Hematopoietic multipotent progenitor cell treated with erythropoietin and hydrocortisone succinate and interleukin-3 and kit ligand, for 17 days (in vitro differentiated cells): ENCODE results near the gene TKTL1.
"Not testable (repeated sequence)": the region's sequence is repeated elsewhere in the genome, so short reads cannot be mapped to it uniquely, and the experiment has no call there.

Source experiments
- DNase-seq: peaks from one replicate; pipeline ENCODE4 v3.0.0-alpha.2; 2015; ENCODE audit warnings: low spot score

The TKTL1 gene

GRCh38 chrX:154309041-154309775 lies 13.6 kb downstream of the TKTL1 start:
- no peak for DNase-seq

- DNase-seq, result no peak
Observed at GRCh38 chrX:154310616-154311536, 15.3 kb downstream of the TKTL1 start.

GRCh38 chrX:154312116-154312515 lies 16.5 kb downstream of the TKTL1 start:
- DNase-seq, result no peak

GRCh38 chrX:154313147-154313546 lies 17.6 kb downstream of the TKTL1 start:
- no peak for DNase-seq

GRCh38 chrX:154315416-154315815 lies 19.8 kb downstream of the TKTL1 start:
- DNase-seq, result no peak

GRCh38 chrX:154317391-154317995 lies 21.9 kb downstream of the TKTL1 start:
- no peak for DNase-seq

GRCh38 chrX:154320406-154320805 lies 24.8 kb downstream of the TKTL1 start:
- DNase-seq, result no peak

- no peak for DNase-seq
Observed at GRCh38 chrX:154321152-154321551, 25.6 kb downstream of the TKTL1 start.

- DNase-seq, result no peak
Observed at GRCh38 chrX:154321594-154321993, 26.0 kb downstream of the TKTL1 start.

GRCh38 chrX:154322890-154323289 lies 27.3 kb downstream of the TKTL1 start:
- DNase-seq, result no peak

- no peak for DNase-seq
Observed at GRCh38 chrX:154323537-154323936, 27.9 kb downstream of the TKTL1 start.

- DNase-seq, result no peak
Observed at GRCh38 chrX:154325541-154325940, 29.9 kb downstream of the TKTL1 start.

GRCh38 chrX:154327038-154327820 lies 31.6 kb downstream of the TKTL1 start:
- DNase-seq, result no peak

GRCh38 chrX:154328646-154329045 lies 33.1 kb downstream of the TKTL1 start:
- DNase-seq, result no peak

- no peak for DNase-seq
Observed at GRCh38 chrX:154329294-154329693, 33.7 kb downstream of the TKTL1 start.

- no peak for DNase-seq
Observed at GRCh38 chrX:154332561-154332960, 37.0 kb downstream of the TKTL1 start.

- DNase-seq, result no peak
Observed at GRCh38 chrX:154333116-154333515, 37.5 kb downstream of the TKTL1 start.

- no peak for DNase-seq
Observed at GRCh38 chrX:154333837-154334271, 38.3 kb downstream of the TKTL1 start.

GRCh38 chrX:154334496-154334895 lies 38.9 kb downstream of the TKTL1 start:
- no peak for DNase-seq

- not testable (repeated sequence) for DNase-seq
Observed at GRCh38 chrX:154341399-154342298, 46.1 kb downstream of the TKTL1 start.

- not testable (repeated sequence) for DNase-seq
Observed at GRCh38 chrX:154343063-154343462, 47.5 kb downstream of the TKTL1 start.
